GM12872 (cell line): Measurements from ENCODE around the gene TEX54.

Experiments used
- TF ChIP-seq, protein P1 (sequence below): IDR thresholded peaks from 3 replicates; pipeline ENCODE4 v1.5.1; 2011; ENCODE audit warnings: low read depth, mild to moderate bottlenecking, low read length, moderate library complexity; ENCODE audit not compliant: insufficient read depth

TEX54 gene

DNA sequence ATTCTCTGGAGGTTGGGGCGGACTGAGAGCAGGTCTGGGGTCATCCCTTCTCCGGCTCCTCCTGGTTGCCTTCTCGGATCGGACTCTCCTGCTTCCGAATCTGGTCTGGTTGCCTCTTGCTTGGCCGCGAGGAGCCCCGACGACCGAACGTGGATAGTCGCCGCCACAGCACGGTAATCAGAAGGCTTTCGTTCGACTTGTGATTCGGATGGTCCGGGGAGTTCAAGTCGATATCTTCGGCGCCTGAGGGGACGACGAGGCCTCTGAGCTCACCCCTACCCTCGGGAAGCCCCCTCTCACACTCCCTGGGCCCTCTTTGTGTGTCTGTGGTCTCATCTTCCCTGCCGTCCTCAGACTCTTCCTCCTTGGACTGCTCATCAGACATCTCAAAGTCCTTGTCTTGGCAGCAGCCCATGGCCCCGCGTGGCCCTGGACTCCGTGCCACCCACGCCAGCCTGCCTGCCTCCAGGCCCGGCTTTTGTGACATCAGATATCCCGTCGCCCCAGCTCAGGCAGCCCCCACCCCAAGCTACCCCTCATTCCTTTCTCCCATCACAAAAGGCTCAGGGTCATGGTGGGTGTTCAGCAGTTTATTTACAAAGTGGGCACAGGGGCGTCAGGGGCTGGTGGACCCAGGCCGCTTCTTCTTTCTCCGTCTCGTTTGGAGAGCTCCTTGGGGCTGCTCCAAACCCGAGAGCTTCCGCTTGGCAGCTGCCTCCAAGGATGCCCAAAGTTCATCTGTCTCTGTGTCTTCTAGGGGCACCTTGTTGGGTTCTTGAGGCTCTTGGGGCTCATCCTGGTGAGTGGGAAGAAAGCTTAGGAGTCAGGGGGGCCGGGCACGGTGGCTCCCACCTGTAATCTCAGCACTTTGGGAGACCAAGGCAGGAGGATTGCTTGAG lies at the start of gene TEX54:
TEX54 (minus strand) TSS at position 506 of the 899 bp plus-strand sequence.
- TF ChIP-seq, protein P1, sequence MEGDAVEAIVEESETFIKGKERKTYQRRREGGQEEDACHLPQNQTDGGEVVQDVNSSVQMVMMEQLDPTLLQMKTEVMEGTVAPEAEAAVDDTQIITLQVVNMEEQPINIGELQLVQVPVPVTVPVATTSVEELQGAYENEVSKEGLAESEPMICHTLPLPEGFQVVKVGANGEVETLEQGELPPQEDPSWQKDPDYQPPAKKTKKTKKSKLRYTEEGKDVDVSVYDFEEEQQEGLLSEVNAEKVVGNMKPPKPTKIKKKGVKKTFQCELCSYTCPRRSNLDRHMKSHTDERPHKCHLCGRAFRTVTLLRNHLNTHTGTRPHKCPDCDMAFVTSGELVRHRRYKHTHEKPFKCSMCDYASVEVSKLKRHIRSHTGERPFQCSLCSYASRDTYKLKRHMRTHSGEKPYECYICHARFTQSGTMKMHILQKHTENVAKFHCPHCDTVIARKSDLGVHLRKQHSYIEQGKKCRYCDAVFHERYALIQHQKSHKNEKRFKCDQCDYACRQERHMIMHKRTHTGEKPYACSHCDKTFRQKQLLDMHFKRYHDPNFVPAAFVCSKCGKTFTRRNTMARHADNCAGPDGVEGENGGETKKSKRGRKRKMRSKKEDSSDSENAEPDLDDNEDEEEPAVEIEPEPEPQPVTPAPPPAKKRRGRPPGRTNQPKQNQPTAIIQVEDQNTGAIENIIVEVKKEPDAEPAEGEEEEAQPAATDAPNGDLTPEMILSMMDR: no peak

DNA sequence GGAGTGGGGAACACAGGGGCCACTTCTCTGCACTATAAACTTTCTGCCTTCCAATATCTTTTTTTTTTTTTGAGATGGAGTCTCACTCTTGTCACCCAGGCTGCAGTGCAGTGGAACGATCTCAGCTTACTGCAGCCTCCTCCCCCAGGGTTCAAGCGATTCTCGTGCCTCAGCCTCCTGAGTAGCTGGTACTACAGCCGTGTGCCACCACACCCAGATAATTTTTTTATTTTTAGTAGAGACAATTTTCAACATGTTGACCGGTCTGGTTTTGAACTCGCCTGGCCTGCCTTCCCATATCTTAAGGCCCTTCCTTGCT lies 49.7 kb upstream of the TEX54 start:
- TF ChIP-seq, protein P1: no peak

DNA sequence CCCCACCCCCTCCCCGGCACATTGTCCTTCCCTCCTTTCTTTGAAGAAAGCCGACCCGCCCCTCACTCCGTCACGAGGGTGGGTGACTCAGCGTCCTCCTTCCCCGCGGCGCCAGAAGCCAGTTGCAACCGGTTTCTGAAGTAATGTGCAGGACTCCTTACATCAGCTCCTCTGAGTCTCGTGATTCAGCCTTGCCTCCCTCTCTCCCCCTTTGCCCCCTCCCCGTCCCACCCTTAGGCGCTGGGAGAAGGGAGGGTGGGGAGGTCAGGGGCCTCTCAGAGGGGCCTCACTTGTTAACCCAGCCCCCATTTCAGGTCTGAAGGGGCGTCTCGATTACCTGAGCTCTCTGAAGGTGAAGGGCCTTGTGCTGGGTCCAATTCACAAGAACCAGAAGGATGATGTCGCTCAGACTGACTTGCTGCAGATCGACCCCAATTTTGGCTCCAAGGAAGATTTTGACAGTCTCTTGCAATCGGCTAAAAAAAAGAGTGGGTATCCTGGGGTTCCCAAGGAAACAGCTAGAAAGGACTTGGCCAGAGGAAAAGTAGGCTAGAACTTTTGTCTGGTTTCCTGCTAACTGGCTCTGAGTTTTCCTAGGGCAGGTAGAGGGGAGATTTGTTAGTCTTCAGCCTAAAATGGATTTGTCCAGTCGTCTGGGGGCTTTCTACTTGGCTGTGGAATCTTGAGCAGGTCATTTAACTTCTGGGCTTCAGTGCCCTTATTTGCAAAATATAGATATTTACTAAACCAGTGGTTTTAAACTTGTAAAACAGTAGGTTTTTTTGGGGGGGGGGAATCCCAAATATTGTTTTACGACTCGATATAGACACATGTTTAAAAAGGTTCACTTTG lies 49.2 kb upstream of the TEX54 start:
- TF ChIP-seq, protein P1: no peak

DNA sequence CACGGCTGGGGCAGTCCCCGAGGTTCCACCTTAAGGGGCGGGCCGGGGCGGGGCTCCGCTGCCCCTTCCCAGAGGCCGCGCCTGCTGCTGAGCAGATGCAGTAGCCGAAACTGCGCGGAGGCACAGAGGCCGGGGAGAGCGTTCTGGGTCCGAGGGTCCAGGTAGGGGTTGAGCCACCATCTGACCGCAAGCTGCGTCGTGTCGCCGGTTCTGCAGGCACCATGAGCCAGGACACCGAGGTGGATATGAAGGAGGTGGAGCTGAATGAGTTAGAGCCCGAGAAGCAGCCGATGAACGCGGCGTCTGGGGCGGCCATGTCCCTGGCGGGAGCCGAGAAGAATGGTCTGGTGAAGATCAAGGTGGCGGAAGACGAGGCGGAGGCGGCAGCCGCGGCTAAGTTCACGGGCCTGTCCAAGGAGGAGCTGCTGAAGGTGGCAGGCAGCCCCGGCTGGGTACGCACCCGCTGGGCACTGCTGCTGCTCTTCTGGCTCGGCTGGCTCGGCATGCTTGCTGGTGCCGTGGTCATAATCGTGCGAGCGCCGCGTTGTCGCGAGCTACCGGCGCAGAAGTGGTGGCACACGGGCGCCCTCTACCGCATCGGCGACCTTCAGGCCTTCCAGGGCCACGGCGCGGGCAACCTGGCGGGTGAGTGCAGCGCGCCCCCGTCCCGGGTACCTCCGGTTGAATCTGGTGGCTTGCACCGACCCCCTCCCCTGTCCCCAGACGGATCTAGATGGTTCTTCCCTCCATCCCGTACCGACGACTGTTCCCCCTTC lies 48.4 kb upstream of the TEX54 start, which contains the start of gene SLC3A2:
SLC3A2 (plus strand) TSS at position 94 of the 776 bp plus-strand sequence; CDS start at position 222, 128 bp downstream.
- TF ChIP-seq, protein P1: peak; percentile 80

DNA sequence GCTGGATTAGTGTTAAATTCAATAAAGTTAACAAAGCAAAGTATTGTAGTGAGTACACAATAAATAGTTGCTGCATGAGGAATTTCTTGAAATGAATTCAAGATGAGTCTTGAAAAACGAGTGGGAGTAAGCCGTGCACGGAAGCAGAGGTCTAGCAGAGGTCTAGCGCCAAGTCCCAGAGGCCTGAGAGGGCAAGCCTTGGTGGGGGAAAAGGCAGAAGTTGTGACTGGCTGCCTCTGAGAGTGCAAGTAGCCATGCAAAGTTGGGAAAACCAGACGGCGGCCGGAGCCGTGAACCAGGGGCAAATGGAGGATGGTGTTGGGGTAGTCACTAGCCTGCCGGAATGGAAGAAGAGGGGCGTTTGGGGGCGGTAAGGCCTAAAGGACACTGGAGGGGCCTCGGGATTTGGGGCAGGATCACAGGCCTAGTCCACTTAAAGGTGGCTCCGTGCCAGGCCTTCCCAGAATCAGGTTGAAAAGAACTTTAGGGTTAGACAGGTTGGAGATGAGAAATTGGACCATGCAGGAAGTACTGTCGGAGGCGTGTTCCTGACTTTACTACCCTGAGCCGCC lies 47.7 kb upstream of the TEX54 start:
- TF ChIP-seq, protein P1: no peak

DNA sequence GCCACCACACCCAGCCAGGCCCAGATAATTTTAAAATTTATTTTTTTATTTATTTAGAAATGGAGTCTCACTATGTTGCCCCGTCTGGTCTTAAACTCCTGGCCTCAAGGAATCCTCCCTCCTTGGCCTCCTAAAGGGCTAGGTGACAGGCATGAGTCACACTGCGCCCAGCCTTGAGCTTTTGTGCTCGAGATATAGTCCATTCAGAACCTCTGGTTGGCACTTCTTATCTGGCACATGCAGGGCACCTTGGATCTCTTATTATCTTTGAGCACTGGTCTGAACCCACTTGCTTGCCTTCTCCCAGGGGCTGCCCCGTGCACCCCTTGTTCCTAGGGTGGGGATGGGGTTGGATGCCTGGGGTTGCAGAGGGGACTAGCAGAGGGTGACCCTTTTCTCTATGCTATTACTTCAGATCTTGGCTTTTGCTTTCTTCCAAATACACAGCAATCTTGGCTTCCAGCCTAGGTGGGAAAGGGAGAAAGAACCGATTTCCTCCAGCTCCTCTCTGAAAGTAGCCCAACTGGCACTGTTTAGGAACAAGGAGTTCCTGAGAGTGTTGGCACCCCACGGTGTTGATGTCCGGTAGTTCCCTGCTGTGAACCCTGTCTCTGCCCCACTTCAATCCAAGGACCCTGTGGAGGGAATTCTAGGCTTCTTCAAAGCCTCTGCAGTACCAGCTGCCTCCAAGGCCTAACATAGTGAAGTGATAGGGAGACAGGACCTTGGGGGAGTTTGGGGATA lies 46.8 kb upstream of the TEX54 start:
- TF ChIP-seq, protein P1: no peak
